Coronary artery (tissue), 2 donors: ENCODE measurements around the gene REPS1.
"Not testable (repeated sequence)": the region's sequence is repeated elsewhere in the genome, so short reads cannot be mapped to it uniquely, and the experiment has no call there.

ENCODE experiments used
- DNase-seq: peaks from one replicate; pipeline ENCODE4 v3.0.0-alpha.2; 2017; ENCODE audit warnings: low spot score
- H3K27ac ChIP-seq, 2 donors: fragments of 200-600 bp; sonication (generic); one replicate each; pipeline ENCODE4 v1.5.1; 2016 to 2019
- H3K4me3 ChIP-seq: fragments of 200-600 bp; sonication (generic); 2 replicates; pipeline ENCODE4 v1.5.1; 2016; ENCODE audit warnings: mild to moderate bottlenecking, moderate library complexity
- CTCF ChIP-seq: fragments of 200-600 bp; sonication (generic); IDR thresholded peaks from one replicate; pipeline ENCODE4 v1.5.1; 2019; ENCODE audit warnings: antibody characterized with exemption

The REPS1 gene

GRCh38 chr6:139003751-139004150, 15.7 kb upstream of the REPS1 start:
- no peak for TF ChIP-seq CTCF
- no peak for DNase-seq
- no peak overlapping the region for H3K4me3 ChIP-seq
- H3K27ac ChIP-seq, result no peak overlapping the region

DNA sequence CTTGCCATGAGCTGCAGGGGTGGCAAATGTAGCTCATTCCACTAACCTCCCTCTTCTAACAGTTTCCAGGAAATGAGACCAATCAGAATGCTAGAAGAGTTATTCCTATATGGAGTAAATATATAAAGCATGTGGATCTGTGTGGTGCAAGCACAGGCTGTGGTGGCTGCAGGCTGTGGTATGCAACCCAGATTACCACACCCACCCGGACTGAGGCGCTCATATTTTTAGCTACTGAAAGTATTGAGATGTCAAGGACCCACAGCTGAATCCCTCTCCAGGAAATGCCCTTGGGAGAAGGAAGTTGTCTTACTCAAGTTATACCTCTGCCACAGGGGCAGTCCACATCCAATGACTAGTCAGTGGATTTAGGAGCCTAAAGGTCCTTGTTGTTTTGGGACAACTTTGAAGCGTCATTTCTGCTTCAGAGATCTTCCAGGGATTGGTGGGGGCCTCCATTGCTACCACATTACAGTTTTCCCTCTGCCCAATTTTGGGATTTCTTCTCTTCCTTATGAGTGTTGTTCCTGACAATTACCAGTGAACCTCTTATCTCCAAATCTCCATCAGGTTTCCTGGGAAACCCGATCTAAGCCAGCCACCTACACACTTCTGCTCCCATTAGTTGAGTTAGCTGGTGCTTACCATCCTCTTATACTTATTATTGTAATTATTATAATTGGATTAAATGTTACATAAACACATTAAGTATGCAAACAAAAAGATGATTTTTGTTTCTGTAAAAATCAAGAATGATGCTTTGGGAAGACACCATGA, 12.1 kb upstream of the REPS1 start:
- DNase-seq, result no peak
- no peak overlapping the region for H3K27ac ChIP-seq
- H3K4me3 ChIP-seq, result no peak overlapping the region
- TF ChIP-seq CTCF, result no peak

DNA sequence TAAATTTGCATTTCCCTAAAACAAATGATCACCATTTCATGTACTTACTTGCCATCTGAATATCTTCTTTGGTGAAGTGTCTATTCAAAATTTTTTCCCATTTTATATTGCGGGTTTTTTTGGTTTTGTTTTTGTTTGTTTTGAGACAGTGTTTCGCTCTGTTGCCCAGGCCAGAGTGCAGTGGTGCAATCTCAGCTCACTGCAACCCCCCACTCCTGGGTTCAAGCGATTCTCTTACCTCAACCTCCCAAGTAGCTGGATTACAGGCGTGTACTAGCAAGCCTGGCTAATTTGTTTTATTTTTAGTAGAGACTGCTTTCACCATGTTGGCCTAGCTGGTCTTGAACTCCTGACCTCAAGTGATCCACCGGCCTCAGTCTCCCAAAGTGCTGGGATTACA, 9.1 kb upstream of the REPS1 start:
- no peak for DNase-seq
- H3K4me3 ChIP-seq, result no peak overlapping the region
- TF ChIP-seq CTCF, result no peak
- no peak overlapping the region for H3K27ac ChIP-seq

- Histone ChIP-seq H3K27ac (no peak overlapping the region), H3K4me3 (no peak overlapping the region)
- no peak for TF ChIP-seq CTCF
- no peak for DNase-seq
Observed at GRCh38 chr6:138996524-138996923, 8.5 kb upstream of the REPS1 start.

GRCh38 chr6:138993410-138993809, 5.4 kb upstream of the REPS1 start:
- H3K4me3 ChIP-seq, DNase-seq, H3K27ac ChIP-seq: not testable (repeated sequence)

DNA sequence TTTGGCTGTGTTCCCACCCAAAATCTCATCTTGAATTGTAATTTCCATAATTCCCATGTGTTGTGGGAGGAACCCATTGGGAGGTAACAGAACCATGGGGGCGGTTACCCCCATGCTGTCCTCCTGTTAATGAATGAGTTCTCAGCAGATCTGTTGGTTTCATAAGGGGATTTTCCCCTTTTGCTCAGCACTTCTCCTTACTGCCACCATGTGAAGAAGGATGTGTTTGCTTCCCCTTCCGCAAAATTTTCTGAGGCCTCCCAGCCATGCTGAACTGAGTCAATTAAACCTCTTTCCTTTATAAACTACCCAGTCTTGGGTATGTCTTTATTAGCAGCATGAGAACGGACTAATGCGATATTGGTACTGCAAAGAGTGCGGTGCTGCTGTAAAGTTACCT, 4.9 kb upstream of the REPS1 start:
- DNase-seq, H3K4me3 ChIP-seq, H3K27ac ChIP-seq: not testable (repeated sequence)

- TF ChIP-seq CTCF, result no peak
- DNase-seq, result no peak
- no peak overlapping the region for H3K4me3 ChIP-seq
- no peak overlapping the region for H3K27ac ChIP-seq
Observed at GRCh38 chr6:138991206-138991605, 3.2 kb upstream of the REPS1 start.

DNA sequence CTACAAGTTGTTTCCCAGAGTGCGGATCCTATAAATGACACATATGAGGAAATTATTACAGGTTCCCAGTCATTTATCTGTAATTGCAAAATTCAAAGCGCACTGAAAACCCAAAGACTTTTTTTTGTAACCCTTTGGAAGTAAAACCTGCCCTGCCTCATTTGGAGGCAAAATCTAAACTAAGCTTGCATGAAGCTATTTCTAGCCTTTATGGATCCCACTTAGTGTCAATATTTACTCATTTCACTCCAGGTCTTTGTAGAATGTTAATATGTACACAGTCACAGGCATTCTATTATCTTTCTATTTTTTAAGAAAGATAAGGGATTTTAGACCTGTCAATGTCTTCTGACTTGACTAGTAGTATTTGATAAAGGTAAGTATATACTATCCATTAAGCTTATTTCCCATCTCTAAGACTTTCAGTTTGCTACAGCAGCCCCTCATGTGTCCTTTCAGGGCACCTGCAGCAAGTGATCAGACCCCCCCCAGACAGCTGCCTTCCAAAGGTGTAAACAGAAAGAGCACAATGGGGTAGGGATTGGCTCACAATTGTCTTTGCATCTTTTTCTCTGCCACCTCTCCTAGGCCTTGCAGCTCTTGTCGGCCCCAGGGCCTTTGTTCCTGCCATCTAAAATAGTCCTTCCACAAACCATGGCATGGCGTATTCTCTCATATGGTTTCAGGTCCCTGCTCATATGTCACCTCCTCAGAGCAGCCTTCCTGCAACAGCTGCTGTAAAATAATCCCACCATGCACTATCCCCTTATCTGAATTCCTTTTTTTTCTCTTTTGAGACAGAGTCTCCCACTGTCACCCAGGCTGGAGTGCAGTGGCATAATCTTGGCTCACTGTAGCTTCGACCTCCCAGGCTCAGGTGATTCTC, 1.3 kb upstream of the REPS1 start:
- DNase-seq, result no peak
- no peak for TF ChIP-seq CTCF
- Histone ChIP-seq H3K27ac (no peak overlapping the region), H3K4me3 (no peak overlapping the region)
